TTC549 (cell line): ENCODE measurements around the gene ASB11.
"Not testable (repeated sequence)": the region's sequence is repeated elsewhere in the genome, so short reads cannot be mapped to it uniquely, and the experiment has no call there.

Source experiments
- FAIRE-seq: peaks from 2 replicates; lab custom pipeline; 2012; peaks lifted over from hg19 to GRCh38; lab: Jason Lieb, UNC

The ASB11 gene

DNA sequence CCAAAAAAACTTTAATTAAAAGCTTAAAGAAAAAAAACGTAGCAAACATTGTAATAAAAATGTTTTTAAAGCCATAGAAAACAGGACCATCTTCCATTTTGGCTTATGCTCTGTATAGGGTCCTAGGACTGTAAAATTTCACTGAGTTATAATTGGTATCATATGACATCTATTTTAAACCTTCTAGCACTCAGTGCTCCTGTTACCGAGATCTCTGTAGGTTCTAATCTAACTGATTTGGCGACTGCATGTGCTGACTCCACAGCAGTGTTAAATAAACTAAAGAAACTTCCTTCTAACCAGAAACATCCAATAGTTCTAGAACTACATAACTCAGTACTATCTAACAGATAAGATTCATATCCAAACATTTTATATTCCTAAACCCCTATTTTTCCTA is at the start of gene ASB11:
Gene ASB11 (minus strand): TSS at position 132 of the 400 bp plus-strand sequence. CDS start 35 bp downstream, at position 97.
- no peak for FAIRE-seq

- FAIRE-seq, result no peak
Measured at GRCh38 chrX:15359701-15360100, 44.3 kb upstream of the ASB11 start.

DNA sequence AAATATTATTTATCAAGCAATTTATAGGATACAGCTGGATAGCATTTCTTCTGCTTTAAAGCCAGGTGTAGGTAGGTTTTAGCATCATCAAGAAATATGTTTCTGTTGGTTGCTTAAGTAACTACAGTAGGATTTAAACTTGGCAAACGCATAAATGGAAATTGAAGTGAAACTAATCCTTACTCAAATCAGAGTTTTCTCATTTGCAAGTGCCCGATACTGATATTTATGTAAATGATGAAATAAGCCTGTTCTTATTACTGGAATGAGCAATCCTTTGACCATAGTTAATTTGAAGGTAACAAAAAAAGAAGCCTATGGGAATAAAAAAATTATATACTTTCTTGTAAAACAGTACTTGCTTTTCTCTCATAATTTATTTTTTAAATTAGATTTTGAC is 43.1 kb upstream of the ASB11 start:
- FAIRE-seq, result no peak

GRCh38 chrX:15356444-15356843 is 41.0 kb upstream of the ASB11 start:
- no peak for FAIRE-seq

DNA sequence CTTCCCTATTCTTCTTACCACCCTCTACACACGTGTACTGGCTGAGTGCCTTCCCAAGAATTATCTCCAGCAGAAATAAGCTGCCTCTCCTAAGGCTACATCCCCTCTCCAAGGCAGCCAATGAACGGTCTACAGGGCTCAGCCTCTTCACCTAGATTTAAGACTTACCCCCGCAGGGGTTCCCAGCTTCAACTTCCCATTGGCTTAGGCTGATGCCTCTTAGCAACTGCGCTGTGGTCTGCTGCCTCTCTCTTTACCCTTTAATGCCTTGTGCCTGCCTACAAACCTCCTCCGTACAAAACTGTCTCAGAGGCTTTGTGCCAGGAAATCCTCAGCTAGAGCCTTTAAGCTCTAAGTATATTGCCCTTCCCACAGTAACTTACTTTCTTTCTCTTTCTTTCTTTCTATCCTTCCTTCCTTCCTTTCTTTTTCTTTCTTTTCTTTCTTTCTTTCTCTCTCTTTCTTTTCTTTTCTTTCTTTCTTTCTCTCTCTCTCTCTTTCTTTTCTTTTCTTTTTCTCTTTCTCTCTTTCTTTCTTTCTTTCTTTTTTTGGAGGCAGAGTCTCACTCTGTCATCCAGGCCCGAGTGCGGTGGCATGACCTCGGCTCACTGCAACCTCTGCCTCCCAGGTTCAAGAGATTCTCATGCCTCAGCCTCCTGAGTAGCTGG is 35.0 kb upstream of the ASB11 start:
- FAIRE-seq, result no peak

GRCh38 chrX:15349046-15349445 is 33.6 kb upstream of the ASB11 start:
- FAIRE-seq, result peak; percentile 3

DNA sequence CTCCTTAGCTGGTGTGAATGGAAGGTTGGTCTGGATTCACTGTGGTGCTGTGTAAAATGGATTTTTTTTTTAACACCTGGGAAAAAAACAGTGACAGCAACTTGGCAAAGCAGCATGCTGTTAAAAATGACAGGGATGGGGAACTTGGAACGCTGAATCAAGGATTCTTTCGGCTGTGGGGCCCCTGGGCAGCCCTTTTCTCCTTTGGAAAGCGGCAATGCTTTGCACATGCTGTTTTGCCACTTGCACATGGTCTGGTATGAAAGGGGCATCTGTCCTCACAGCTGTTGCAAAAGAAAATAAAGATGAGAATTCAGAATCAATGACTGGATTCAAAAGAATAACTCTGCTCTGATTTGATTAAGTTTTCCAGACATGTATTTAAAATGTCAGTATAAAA is 30.5 kb upstream of the ASB11 start:
- no peak for FAIRE-seq

DNA sequence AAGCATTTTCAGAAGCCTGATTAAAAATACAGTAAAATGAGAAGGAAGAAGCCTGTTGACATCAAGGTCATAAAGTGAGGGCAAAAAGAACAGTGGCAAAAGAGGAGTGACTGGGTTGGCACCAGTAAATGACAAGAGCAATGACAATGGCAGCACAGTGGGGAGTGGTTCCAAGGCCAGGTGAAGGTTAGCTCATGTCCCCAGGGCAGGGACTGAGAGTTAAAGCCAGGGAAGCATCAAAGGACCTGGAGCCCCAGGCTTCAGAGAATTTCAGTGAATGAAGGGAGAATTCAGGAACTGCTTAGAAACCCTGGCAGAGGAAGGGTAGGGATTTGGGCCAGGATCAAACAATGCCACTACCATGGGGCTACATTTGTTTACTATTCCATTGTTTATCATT is 28.7 kb upstream of the ASB11 start:
- no peak for FAIRE-seq

- FAIRE-seq, result no peak
Measured at GRCh38 chrX:15343075-15343476, 27.6 kb upstream of the ASB11 start.

DNA sequence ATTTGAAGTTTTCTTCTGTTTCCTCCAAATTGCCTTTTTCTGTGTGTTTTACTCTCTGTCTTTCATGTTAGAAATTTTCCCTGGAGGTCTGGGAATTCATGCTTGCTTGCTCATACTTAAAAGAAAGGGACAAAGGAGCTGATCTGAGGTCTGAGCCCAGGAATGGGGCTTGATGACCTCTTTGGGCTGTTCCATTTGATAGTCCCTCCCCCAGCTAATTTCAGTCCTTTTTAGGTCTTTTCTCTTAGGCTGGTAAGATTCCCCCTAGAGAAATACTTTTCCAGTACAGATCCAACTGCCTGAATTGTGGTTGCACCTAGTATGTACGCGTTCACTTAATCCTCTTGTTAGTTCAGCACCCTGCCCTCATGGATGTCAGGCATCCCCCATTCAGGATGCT is 25.4 kb upstream of the ASB11 start:
- no peak for FAIRE-seq

- FAIRE-seq, result no peak
Measured at GRCh38 chrX:15336023-15336413, 20.6 kb upstream of the ASB11 start.

DNA sequence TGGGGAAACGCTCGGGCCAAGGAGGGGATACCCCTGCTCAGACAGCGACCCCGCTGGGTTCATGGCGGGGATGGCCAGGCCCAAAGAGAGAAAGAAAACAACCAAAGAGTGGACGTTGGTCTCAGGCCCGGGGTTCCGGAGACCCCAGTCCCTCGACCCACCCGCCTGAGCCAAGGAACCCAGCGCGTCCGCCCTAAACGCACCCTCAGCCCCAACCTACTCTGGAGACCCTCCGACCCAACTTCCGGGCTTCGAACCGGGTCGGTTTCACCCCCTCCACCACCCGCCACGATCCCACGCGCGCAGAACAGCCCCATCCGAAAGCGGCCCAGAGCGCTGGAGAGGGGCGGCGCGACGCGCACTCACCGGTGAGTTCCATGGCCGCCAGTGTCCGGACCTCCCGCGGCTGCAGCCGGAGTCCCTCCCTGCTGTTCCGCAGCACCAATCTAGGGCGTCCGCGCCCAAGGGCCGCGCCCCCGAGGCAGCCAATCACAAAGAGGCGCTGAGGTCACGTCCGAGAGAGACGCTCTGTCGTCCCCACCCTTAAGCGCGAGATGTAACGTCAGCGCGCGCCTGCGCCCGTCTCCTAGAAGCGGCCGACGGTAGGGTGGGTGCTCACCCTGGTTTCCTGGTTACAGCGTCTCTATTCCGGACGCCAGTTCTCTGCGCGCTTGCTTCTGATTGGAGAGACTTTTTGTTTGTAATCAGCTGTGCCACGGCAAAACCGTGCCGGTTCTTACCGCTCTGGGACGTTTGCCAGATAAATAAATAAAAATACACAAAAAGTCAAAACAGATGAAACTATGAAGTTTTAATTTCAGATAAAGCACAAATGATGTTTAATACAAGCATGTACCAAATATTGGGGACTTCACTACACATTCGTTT is 19.9 kb upstream of the ASB11 start, which contains the start of gene PIGA:
Gene PIGA (minus strand): TSS at position 389 of the 888 bp plus-strand sequence. CDS start 3,593 bp downstream, outside the sequence.
- FAIRE-seq, result peak; percentile 71

GRCh38 chrX:15334561-15334960 is 19.1 kb upstream of the ASB11 start:
- no peak for FAIRE-seq

DNA sequence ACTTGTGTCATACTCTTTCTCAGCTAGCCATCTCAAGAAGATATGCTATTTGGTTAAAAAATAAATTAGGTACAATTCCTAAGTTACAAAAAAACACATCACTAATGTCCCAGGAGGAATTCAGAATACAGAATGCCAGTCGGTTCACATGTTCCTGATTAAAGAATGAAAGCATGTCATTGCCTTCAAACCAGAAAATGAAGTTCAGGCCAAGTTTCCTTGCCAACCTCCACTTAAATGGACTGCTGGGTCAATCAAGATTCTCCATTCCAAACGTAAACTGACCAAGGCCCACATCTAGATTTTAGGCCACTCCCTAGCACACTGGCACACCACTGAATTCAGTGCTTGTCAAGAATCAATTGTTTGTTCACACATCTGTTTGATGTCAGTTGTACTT is 13.4 kb upstream of the ASB11 start:
- no peak for FAIRE-seq

DNA sequence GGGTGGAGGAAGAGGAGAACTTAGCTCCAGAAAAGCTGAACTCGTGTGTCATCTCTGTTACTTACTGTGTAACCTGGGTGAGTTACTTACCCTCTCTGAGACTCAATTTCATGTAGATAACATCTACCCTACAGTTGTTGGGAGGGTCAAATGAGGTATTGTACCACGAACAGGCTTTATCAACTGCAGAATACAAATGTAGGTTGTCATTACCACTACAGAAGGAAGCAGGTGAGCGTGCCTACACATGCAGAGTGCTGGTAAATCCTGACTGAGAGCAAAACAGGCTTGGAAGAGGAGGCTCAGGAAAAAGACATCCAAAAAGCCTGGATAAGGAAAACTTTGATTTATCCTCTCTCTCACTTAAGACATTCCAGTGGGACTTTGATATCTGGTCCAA is 12.7 kb upstream of the ASB11 start:
- FAIRE-seq, result no peak

DNA sequence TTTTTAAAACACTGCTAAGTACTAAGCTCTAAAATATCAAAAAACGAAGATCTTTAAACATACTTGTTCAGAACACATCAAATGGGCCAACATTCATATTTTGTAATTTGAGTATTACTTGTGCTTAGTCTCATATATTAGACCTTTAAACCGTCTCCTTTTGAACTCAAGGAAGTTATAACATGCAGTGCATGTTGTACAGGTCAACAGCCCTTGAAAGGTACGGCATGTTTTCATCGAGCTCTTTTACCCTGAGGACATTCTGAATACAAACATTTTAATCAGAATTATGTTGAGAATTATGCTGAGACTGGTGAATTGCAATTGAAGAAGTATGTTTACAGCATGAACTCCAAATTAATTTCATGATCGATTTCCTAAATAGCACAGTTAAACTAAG is 7.0 kb upstream of the ASB11 start:
- no peak for FAIRE-seq

GRCh38 chrX:15322072-15322471 is 6.6 kb upstream of the ASB11 start:
- no peak for FAIRE-seq

- no peak for FAIRE-seq
Measured at GRCh38 chrX:15321447-15321846, 6.0 kb upstream of the ASB11 start.

DNA sequence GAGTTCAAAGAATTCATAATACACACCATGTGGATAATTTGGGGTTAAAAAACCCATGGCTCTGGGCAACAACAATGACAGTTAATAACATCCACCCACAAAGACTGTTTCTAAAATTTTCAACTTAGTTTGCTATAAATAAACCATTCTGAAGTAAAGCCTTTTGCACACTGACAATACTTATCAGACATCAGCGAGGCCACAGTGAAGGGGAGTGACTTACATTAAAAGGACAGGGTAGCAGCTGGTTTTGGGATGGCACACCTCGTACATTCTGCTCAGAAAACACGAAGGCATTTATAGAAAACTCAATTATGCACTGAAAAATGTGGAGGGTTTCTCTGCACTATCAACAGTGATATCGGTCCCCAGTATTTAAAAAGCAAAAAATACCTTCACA is 4.9 kb upstream of the ASB11 start:
- FAIRE-seq, result no peak

GRCh38 chrX:15319075-15319474 is 3.6 kb upstream of the ASB11 start:
- no peak for FAIRE-seq

DNA sequence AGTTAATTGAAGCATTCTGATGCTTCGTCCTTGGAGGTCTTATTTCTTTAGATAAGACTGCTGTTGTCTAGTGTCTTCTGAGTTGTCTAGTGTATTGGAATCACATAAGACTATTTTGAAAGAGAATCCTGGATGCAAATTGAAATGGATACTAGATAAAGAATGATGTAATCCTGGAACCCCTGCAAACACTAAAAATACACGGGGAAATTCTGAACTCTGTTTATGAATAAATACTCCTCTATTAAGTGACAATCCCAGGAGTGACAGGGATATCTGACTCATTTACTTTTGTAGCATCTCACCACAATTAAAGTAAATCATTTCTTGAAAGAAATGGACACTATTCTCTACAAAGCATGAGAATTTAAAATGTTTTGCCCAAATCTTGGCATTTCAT is 968 bp downstream of the ASB11 start:
- no peak for FAIRE-seq

DNA sequence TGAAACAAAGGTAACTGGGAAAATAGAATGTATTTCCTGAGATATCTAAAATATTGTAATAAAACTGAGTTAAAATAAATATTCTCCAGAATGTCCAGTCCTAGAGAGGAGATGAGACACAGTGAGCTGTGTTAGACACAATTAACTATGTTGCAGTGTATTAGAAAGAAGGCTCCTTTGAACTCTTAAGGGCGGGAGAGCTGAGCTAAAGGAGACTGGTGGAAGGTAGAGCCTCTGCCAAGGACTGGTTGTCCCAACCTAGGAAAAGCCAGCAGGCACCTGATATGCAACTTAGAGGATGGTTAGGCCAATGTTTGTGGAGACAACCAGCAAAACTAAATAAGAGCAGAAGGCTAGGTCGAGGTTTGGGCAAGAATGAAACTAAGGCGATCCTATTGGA is 4.3 kb downstream of the ASB11 start:
- no peak for FAIRE-seq

DNA sequence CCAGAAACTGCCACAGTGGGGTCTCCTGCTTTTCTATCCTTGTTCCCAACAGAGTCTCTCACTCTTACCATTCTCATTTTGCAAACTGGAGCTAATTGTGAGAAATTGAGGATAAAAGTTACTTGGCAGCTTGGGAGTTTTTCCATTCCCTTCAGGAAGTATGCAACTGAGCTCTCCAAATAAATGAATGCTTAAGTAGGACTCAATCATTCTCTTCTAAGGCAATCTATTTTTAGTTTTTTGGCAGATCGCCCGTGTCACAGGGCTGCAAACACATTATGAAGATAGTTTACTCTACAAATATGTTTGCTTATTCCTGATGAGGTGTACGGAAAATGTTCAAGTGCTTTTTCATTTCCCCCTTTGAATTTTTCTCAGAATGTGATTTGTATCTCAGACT is 5.3 kb downstream of the ASB11 start:
- no peak for FAIRE-seq

GRCh38 chrX:15305899-15306298 is 9.5 kb downstream of the ASB11 start:
- not testable (repeated sequence) for FAIRE-seq
